ENCODE measurements around the gene GNA12.
"Not testable (repeated sequence)": the region's sequence is repeated elsewhere in the genome, so short reads cannot be mapped to it uniquely, and the experiment has no call there.

- TF ChIP-seq EZH2 (IDR thresholded peaks at IDR 0.05; ENCODE audit: insufficient read depth, poor library complexity, severe bottlenecking); EZH2phosphoT487 (IDR thresholded peaks at IDR 0.05; ENCODE audit: insufficient read depth, low read depth): not testable (repeated sequence)
Measured at GRCh38 chr7:2737005-2737743, 106.9 kb downstream of the GNA12 start.

All from GM23248 (cell line).